GM18505 (cell line): ENCODE data around the gene PIGO.

Experiments
- ATAC-seq: cut with Tn5 transposase; IDR thresholded peaks from one replicate; pipeline ENCODE4 v1.9.1; 2021; ENCODE audit not compliant: unreplicated experiment
- POLR2A ChIP-seq: IDR thresholded peaks from 4 replicates; pipeline ENCODE4 v1.6.1; 2011; ENCODE audit warnings: borderline replicate concordance; ENCODE audit not compliant: insufficient read depth, insufficient read length; ENCODE audit errors: extremely low read depth

Gene PIGO

GRCh38 chr9:35112257-35113020, 16.0 kb upstream of the PIGO start:
- TF ChIP-seq POLR2A, result no peak

GRCh38 chr9:35111001-35111933, 14.9 kb upstream of the PIGO start:
- peak; percentile 67 for ATAC-seq
- peak; percentile 55 for TF ChIP-seq POLR2A

More at GRCh38 chr9:35112257-35113020, 16.0 kb upstream of the PIGO start:
- no peak for ATAC-seq

GRCh38 chr9:35110327-35110761, 14.0 kb upstream of the PIGO start:
- no peak for ATAC-seq
- no peak for TF ChIP-seq POLR2A

GRCh38 chr9:35108946-35109575, 12.7 kb upstream of the PIGO start:
- ATAC-seq, result no peak
- no peak for TF ChIP-seq POLR2A

- TF ChIP-seq POLR2A, result no peak
Observed at GRCh38 chr9:35108461-35108860, 12.1 kb upstream of the PIGO start.

GRCh38 chr9:35107297-35108290, 11.2 kb upstream of the PIGO start:
- ATAC-seq, result no peak

More at GRCh38 chr9:35108461-35108860, 12.1 kb upstream of the PIGO start:
- ATAC-seq, result no peak

GRCh38 chr9:35106343-35106730, 9.9 kb upstream of the PIGO start:
- no peak for TF ChIP-seq POLR2A
- no peak for ATAC-seq

More at GRCh38 chr9:35107297-35108290, 11.2 kb upstream of the PIGO start:
- TF ChIP-seq POLR2A, result no peak

GRCh38 chr9:35105571-35106342, 9.4 kb upstream of the PIGO start:
- no peak for ATAC-seq
- TF ChIP-seq POLR2A, result no peak

- ATAC-seq, result no peak
- TF ChIP-seq POLR2A, result no peak
Observed at GRCh38 chr9:35105126-35105525, 8.7 kb upstream of the PIGO start.

GRCh38 chr9:35104586-35104985, 8.2 kb upstream of the PIGO start:
- no peak for TF ChIP-seq POLR2A
- no peak for ATAC-seq

- TF ChIP-seq POLR2A, result no peak
- ATAC-seq, result no peak
Observed at GRCh38 chr9:35103660-35104191, 7.3 kb upstream of the PIGO start.
